OCI-LY3 (cell line): Measurements from ENCODE around the gene RAD51B.

Source experiments
- H2AFZ ChIP-seq: fragments of 200-600, 300-600 bp; shearing (Covaris generic); 2 replicates; pipeline ENCODE4 v1.6.0; 2014; ENCODE audit warnings: antibody characterized with exemption, low read depth, low read length
- H3K27ac ChIP-seq: fragments of 200-600, 300-600 bp; sonication (generic); 2 replicates; pipeline ENCODE4 v1.5.1; 2014; ENCODE audit warnings: mild to moderate bottlenecking, low read length, moderate library complexity, mixed read lengths
- H3K27me3 ChIP-seq: fragments of 200-600, 300-600 bp; sonication (generic); 2 replicates; pipeline ENCODE4 v1.6.1; 2014; ENCODE audit warnings: low read depth, low read length, mixed read lengths
- H3K36me3 ChIP-seq: fragments of 200-600, 300-600 bp; sonication (generic); replicated peaks from 2 replicates; pipeline ENCODE3; 2014; ENCODE audit warnings: low read depth, low read length, mixed read lengths
- H3K4me1 ChIP-seq: fragments of 300-600, 200-600 bp; sonication (generic); 2 replicates; pipeline ENCODE4 v1.6.1; 2014; ENCODE audit warnings: low read length, mixed read lengths
- H3K4me2 ChIP-seq: fragments of 200-600, 300-600 bp; sonication (generic); 2 replicates; pipeline ENCODE4 v1.6.1; 2014; ENCODE audit warnings: low read length, mixed read lengths
- H3K4me3 ChIP-seq: fragments of 300-600, 200-600 bp; sonication (generic); 2 replicates; pipeline ENCODE4 v1.5.1; 2014; ENCODE audit warnings: antibody characterized with exemption, mild to moderate bottlenecking, low read length, moderate library complexity
- H3K79me2 ChIP-seq: fragments of 300-600, 200-600 bp; shearing (Covaris generic); 2 replicates; pipeline ENCODE4 v1.6.1; 2014; ENCODE audit warnings: mild to moderate bottlenecking, low read length, mixed read lengths
- H3K9ac ChIP-seq: fragments of 300-600, 200-600 bp; shearing (Covaris generic); 2 replicates; pipeline ENCODE4 v1.6.0; 2014; ENCODE audit warnings: mild to moderate bottlenecking, low read length, moderate library complexity
- H3K9me3 ChIP-seq: fragments of 200-600, 300-600 bp; shearing (Covaris generic); 2 replicates; pipeline ENCODE4 v1.6.1; 2014; ENCODE audit warnings: low read length, mixed read lengths; ENCODE audit not compliant: insufficient read depth
- H4K20me1 ChIP-seq: fragments of 200-600, 300-600 bp; sonication (generic); 2 replicates; pipeline ENCODE4 v1.6.1; 2016; ENCODE audit warnings: low read length, mixed read lengths; ENCODE audit not compliant: insufficient read depth
- EZH2phosphoT487 ChIP-seq: fragments of 200-600 bp; shearing (Covaris generic); IDR thresholded peaks from 2 replicates; pipeline ENCODE4 v1.6.1; 2018; ENCODE audit warnings: antibody characterized with exemption, mixed run types, low read depth
- TF ChIP-seq, protein P1 (sequence below): fragments of 200-600, 300-600 bp; sonication (generic); IDR thresholded peaks from 2 replicates; pipeline ENCODE4 v1.5.1; 2014; ENCODE audit warnings: antibody characterized with exemption, low read length, low read depth

Gene RAD51B

DNA sequence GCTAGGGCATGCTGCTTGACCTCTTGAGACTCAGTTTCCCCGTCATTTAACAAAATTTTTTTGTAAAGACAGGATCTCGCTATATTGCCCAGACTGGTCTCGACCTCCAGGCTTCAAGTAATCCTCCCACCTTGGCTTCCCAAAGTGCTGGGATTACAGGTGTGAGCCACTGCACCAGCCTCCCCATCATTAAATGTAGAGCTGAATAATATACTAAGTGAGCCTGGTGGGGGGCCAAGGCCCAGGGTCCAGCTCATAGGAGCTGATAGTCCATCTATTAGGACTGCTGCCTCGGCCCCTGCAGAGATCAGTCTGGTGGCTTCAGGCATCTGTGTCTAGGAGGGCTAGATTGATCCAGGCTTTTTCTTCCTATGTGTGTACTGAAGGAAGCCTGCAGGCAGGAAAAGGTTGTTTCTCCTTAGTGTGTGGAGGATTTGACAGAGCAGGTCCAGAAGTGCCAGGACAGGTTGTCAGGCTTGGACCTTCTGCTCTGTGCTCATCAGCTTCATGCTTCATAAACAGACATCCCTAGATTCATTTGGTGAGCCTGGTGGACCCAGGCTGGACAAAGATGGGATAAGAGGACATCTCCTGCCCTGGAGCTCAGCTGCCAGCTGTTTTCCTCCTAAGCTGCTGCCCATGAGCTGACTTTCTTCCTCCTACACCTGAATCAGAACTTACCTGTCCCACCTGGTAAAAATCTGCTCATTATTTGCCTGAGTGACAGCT is 837.9 kb downstream of the RAD51B start:
- Histone ChIP-seq H2AFZ (no peak overlapping the region), H3K4me3 (no peak overlapping the region), H3K4me2 (no peak overlapping the region), H3K9me3 (no peaks in the 10 kb centered on the region), H3K36me3 (no peaks in the 10 kb centered on the region), H3K27me3 (no peaks in the 10 kb centered on the region), H3K79me2 (no peaks in the 10 kb centered on the region), H3K27ac (no peak overlapping the region), H3K4me1 (no peaks in the 10 kb centered on the region), H4K20me1 (no peaks in the 10 kb centered on the region), H3K9ac (no peak overlapping the region)
- no peak for TF ChIP-seq EZH2phosphoT487
- TF ChIP-seq, protein P1, sequence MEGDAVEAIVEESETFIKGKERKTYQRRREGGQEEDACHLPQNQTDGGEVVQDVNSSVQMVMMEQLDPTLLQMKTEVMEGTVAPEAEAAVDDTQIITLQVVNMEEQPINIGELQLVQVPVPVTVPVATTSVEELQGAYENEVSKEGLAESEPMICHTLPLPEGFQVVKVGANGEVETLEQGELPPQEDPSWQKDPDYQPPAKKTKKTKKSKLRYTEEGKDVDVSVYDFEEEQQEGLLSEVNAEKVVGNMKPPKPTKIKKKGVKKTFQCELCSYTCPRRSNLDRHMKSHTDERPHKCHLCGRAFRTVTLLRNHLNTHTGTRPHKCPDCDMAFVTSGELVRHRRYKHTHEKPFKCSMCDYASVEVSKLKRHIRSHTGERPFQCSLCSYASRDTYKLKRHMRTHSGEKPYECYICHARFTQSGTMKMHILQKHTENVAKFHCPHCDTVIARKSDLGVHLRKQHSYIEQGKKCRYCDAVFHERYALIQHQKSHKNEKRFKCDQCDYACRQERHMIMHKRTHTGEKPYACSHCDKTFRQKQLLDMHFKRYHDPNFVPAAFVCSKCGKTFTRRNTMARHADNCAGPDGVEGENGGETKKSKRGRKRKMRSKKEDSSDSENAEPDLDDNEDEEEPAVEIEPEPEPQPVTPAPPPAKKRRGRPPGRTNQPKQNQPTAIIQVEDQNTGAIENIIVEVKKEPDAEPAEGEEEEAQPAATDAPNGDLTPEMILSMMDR = no peak

DNA sequence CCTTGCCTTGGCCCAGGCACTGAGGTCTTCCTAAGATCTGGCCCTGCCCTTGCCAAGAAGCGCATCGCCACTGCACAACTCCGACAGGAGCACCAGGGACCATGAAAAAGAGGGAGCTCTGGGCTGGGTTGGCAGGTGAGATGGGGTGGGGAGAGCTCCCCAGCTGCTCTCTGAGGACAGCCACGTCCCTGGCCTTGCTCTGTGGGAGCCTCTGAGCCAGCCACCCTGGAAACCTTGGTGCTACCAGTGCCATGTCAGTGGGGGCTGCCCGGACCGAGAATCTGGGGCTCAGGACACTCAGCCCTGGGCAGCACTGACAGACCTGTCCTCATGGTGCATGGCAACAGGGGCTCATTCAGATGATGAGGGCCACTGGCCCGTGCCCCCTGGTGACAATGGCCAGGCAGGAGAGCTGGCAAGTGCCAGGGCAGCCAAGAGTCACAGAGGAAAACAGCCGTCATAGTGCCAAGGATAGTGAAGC is 838.5 kb downstream of the RAD51B start:
- Histone ChIP-seq H3K4me3 (no peak overlapping the region), H3K4me1 (peaks cover under 1% of the 10 kb centered on the region; the same call in 1 of the 2 replicates), H2AFZ (no peak overlapping the region), H3K27ac (no peak overlapping the region), H3K9ac (no peak overlapping the region), H3K27me3 (no peaks in the 10 kb centered on the region), H4K20me1 (no peaks in the 10 kb centered on the region), H3K9me3 (no peaks in the 10 kb centered on the region), H3K79me2 (no peaks in the 10 kb centered on the region), H3K36me3 (no peaks in the 10 kb centered on the region), H3K4me2 (no peak overlapping the region)
- no peak for TF ChIP-seq EZH2phosphoT487
- TF ChIP-seq, protein P1 = no peak

DNA sequence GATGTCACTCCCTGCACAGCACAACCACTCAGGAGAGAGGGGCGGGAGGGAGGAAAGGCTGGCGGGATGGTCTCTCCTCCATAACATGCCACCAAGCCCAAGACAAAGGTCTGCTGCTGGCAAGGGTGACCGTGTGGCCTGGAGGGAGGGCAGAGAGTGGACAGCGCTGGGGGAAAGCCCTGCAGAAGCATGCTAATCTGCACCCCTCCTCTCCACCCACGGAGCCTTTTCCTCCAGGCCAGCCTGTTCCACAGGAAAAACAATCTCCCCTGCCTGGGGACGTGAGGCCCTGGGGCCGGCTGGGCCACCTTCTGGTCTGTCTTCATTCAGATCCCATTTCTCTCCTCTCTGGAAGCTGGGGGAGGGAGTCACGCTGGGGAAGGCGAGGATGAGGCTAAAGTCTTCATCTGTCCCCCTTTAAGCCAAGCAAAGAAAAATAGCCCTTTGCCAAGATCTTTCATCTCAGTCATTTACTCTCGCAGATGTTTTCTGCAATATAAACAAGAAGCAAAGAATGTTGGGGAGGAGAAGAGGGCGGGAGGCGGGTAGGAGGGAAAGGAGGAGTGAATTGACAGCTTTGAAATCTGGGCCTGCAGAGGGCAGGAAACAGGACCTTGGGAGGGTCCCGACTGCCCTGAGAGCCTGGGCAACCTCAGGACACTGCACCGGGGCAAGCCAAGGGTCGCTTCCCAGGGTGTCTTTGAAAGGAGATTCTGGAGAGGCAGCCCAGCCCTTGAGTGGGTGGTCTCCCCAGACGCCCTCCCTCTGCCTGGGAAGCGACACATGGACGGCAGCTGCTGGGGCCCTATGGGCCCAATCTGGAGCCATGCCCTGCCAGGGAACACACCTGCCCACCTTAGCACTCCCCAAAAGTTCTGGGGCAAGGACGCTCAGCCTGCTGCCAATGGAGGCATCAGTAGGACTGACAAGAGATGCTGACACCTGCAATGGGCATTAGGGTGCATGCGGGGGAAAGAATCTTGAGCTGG is 839.7 kb downstream of the RAD51B start:
- Histone ChIP-seq H3K9me3 (no peaks in the 10 kb centered on the region), H4K20me1 (no peaks in the 10 kb centered on the region), H3K27ac (no peak overlapping the region), H3K9ac (no peak overlapping the region), H3K36me3 (no peaks in the 10 kb centered on the region), H3K4me1 (peaks cover 12% of the 10 kb centered on the region), H3K27me3 (no peaks in the 10 kb centered on the region), H2AFZ (no peak overlapping the region), H3K79me2 (no peaks in the 10 kb centered on the region), H3K4me3 (no peak overlapping the region), H3K4me2 (no peak overlapping the region)
- no peak for TF ChIP-seq EZH2phosphoT487
- TF ChIP-seq, protein P1 = no peak

DNA sequence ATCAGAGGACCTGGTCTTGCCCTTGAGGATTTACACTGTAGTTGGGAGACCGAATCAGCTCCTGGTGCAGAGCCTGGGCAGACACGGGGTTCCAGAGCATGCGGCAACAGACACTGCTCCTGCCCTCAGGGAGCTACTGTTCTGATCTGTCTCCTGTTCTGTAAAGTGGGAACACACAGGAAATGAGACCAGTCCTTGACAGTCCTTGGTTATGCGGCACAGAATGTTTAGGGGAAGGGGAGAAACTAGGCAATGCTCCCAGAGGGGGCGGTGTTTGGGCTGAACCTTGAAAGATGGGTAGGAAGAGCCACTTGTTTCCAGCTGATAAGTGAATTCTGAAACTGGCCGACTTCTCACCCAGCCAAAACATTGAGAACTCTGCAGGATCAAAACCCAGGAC is 840.9 kb downstream of the RAD51B start:
- H3K36me3 ChIP-seq = no peaks in the 10 kb centered on the region
- no peak overlapping the region for H3K9ac ChIP-seq
- peaks cover 14% of the 10 kb centered on the region for H3K4me1 ChIP-seq
- no peaks in the 10 kb centered on the region for H3K79me2 ChIP-seq
- no peak overlapping the region for H2AFZ ChIP-seq
- H3K4me3 ChIP-seq = no peak overlapping the region
- H3K4me2 ChIP-seq = no peak overlapping the region
- no peak for TF ChIP-seq EZH2phosphoT487
- TF ChIP-seq, protein P1 = no peak
- no peaks in the 10 kb centered on the region for H3K27me3 ChIP-seq
- no peak overlapping the region for H3K27ac ChIP-seq
- no peaks in the 10 kb centered on the region for H4K20me1 ChIP-seq
- H3K9me3 ChIP-seq = no peaks in the 10 kb centered on the region
